SJCRH30 (cell line): ENCODE measurements around the gene DOK6. TPM values are rescaled to one million over a fixed set of nuclear protein-coding genes. Genes with fewer than 3 reads are reported as not detected.
"Not testable (repeated sequence)": the region's sequence is repeated elsewhere in the genome, so short reads cannot be mapped to it uniquely, and the experiment has no call there.

ENCODE experiments used
- DNase-seq, 2 experiments: peaks; one replicate each; pipeline ENCODE4 v3.0.0-alpha.2; 2015 to 2020
- H3K27ac ChIP-seq: fragments of 250-450 bp; sonication (Bioruptor Pico); 2 replicates; pipeline ENCODE4 v1.5.1; 2020; ENCODE audit warnings: mild to moderate bottlenecking, moderate library complexity
- H3K27me3 ChIP-seq: fragments of 250-450 bp; sonication (Bioruptor Pico); 2 replicates; pipeline ENCODE4 v1.5.1; 2020; ENCODE audit warnings: mild to moderate bottlenecking, moderate library complexity
- H3K36me3 ChIP-seq: fragments of 250-450 bp; sonication (Bioruptor Pico); 2 replicates; pipeline ENCODE4 v1.5.1; 2020; ENCODE audit warnings: mild to moderate bottlenecking, moderate library complexity
- H3K4me1 ChIP-seq: fragments of 250-450 bp; sonication (Bioruptor Pico); 2 replicates; pipeline ENCODE4 v1.5.1; 2020; ENCODE audit warnings: mild to moderate bottlenecking, moderate library complexity
- H3K4me3 ChIP-seq: fragments of 250-450 bp; sonication (Bioruptor Pico); 2 replicates; pipeline ENCODE4 v1.5.1; 2020; ENCODE audit warnings: mild to moderate bottlenecking, moderate library complexity
- H3K9me3 ChIP-seq: fragments of 250-450 bp; sonication (Bioruptor Pico); replicated peaks from 2 replicates; pipeline ENCODE4 v1.5.1; 2020; ENCODE audit warnings: mild to moderate bottlenecking, moderate library complexity
- total RNA-seq: library from RNA; depleted of rRNA; stranded (reverse); fragments of >200 nt; shearing (Covaris generic); gene quantifications from 2 replicates; pipeline ENCODE4 v1.2.3, GENCODE V29; 2014

The DOK6 gene
- total RNA-seq, 1 experiment from 2014 or later: 0.47 TPM

DNA sequence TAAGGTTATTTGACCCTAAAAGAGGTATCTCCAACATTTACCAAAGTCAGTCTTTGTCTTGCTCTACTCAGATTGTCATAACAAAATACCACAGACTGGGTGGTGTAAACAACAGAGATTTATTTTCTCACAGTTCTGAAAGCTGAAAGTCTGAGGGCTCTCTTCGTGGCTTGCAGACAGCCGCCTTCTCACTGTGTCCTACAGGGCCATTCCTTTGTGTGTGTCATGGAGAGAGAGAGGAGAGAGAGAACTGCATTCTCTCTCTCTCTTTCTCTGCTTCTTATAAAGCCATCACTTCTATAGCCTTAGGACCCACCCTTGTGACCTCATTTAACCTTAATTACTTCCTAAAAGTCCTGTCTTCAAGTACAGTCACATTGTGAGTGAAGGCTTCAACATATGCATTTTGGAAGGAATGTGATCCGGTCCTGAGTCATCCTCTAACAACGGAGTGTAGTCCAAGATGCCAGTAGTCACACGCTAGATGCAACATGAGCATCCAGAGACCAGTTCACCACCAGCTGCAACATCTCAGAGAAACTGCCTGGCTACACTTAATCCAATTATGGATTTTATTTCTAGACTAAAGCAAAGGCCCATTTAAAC, 416.8 kb downstream of the DOK6 start:
- peak in 1 of 2 experiments; percentile 2 for DNase-seq
- Histone ChIP-seq H3K4me3 (no peak overlapping the region), H3K9me3 (no peaks in the 10 kb centered on the region), H3K27me3 (no peaks in the 10 kb centered on the region), H3K4me1 (no peaks in the 10 kb centered on the region), H3K27ac (no peak overlapping the region), H3K36me3 (no peaks in the 10 kb centered on the region)

DNA sequence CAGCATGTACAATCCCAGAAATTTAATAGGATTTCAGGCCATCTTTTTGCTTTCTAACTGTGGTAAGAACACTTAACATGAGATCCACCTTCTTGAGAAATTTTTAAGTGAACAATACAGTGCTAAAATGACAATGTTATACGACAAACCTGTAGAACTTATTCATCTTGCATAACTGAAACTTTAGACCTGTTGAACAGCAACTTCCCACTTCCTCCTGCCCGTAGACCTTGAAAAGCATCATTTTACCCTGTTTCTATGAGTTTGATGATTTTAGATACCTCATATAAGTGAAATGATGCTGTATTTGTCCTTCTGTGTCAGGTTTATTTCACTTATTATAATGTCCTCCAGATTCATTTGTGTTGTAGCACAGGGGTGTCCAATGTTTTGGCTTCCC, 418.8 kb downstream of the DOK6 start:
- no peak overlapping the region for H3K27ac ChIP-seq
- H3K36me3 ChIP-seq: no peaks in the 10 kb centered on the region
- H3K4me3 ChIP-seq: no peak overlapping the region
- no peak for DNase-seq
- no peaks in the 10 kb centered on the region for H3K27me3 ChIP-seq
- no peaks in the 10 kb centered on the region for H3K4me1 ChIP-seq
- no peaks in the 10 kb centered on the region for H3K9me3 ChIP-seq

DNA sequence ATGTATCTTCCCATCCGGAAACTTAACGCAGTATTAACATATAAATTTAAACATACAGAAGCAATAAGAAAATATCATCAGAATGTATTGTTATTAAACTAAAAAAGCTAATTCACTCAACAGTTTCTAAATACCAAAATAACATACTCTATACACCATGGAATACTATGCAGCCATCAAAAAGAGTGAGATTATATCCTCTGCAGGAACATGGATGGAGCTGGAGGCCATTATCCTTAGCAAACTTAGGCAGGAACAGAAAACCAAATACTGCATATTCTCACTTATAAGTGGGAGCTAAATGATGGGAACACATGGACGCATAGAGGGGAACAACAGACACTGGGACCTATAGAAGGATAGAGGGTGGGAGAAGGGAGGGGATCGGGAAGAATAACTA, 419.9 kb downstream of the DOK6 start:
- Histone ChIP-seq H3K4me1 (no peaks in the 10 kb centered on the region), H3K36me3 (no peaks in the 10 kb centered on the region), H3K27me3 (no peaks in the 10 kb centered on the region), H3K27ac (no peak overlapping the region), H3K4me3 (no peak overlapping the region), H3K9me3 (no peaks in the 10 kb centered on the region)
- DNase-seq: no peak

DNA sequence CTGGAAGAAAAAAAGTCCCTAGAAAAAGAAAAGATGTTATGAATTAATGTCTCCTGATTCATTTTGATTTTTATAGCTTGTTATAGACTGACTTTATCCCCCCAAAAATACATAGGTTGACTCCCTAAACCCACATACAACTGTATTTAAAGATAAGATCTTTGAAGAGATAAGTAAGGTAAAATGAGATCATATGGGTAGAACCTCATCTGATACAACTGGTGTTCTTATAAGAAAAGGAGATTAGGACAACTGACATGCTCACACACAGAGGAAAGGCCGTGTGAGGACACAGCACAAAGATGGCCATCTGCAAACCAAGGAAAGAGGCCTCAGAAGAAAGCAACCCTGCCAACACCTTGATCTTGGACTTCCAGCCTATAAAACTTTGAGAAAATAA, 429.5 kb downstream of the DOK6 start:
- Histone ChIP-seq H3K4me3 (no peak overlapping the region), H3K4me1 (no peaks in the 10 kb centered on the region), H3K36me3 (no peaks in the 10 kb centered on the region), H3K9me3 (no peaks in the 10 kb centered on the region), H3K27me3 (no peaks in the 10 kb centered on the region), H3K27ac (no peak overlapping the region)
- no peak for DNase-seq

DNA sequence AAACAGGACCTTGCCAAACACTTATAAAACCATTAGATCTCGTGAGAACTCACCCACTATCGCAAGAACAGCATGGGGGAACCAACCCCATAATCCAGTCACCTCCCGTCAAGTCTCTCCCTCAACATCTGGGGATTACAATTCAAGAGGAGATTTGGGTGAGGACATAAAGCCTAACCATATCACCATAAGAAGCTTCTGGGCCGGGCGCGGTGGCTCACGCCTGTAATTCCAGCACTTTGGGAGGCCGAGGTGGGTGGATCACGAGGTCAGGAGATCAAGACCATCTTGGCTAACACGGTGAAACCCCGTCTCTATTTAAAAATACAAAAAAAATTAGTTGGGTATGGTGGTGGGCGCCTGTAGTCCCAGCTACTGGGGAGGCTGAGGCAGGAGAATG, 434.3 kb downstream of the DOK6 start:
- not testable (repeated sequence) for H3K36me3 ChIP-seq, H3K27me3 ChIP-seq, H3K27ac ChIP-seq, H3K4me3 ChIP-seq, H3K9me3 ChIP-seq, H3K4me1 ChIP-seq, DNase-seq

DNA sequence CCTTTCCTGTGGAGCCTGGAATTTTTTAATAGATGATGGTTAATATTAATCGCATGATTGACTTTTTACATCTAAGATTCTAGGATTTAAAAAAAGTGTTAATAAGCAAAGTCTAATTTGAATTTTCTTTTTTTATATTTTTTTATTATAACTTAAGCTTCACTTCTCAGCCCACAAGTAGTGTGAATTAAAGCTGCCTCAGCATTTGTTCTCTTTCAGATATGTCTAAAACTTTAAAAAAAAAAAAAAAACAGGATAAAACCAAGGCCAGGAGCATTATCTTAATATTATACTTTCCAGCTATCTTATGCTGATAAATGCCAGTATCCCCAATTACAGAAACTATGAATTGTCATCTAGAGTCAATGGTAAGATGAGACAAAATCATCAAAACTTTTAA, 437.3 kb downstream of the DOK6 start:
- no peaks in the 10 kb centered on the region for H3K9me3 ChIP-seq
- H3K27ac ChIP-seq: no peak overlapping the region
- no peaks in the 10 kb centered on the region for H3K36me3 ChIP-seq
- no peaks in the 10 kb centered on the region for H3K4me1 ChIP-seq
- H3K4me3 ChIP-seq: no peak overlapping the region
- no peak for DNase-seq
- no peaks in the 10 kb centered on the region for H3K27me3 ChIP-seq

DNA sequence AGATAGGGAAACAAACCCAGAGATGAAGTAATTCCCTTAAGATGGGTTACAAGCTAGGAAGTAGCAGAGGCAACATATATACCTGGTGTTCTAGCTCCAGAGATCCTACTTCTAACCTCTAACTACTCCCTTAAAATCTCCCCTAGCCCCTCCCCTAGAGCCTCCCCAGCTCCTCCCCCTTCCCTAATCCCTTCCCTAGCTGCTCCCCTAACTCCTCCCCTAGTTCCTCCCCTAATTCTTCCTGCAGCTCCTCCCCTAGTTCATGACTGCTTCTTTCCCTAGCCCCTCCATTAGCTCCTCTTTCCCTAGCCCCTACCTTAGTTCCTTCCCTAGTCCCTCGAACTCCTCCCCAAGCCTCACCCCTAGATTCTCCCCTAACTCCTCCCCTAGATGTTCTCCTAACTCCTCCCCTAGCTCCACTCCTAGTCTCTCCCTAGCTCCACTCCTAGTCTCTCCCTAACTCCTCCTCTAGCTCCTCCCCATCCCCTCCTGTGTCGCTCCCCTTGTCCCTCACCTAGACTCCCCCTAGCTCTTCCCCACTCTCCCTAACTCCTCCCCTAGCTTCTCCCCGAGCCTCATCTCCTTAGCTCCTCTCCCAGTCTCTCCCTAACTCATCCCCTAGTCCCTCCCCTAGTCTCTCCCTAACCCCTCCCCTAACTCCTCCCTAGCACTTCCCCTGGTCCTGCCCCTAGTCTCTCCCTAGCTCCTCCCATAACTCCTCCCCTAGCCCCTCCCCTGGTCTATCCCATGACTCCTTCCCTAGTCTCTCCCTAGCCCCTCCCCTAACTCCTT, 438.1 kb downstream of the DOK6 start:
- Histone ChIP-seq H3K4me1 (no peaks in the 10 kb centered on the region), H3K36me3 (no peaks in the 10 kb centered on the region), H3K9me3 (no peaks in the 10 kb centered on the region), H3K27ac (no peak overlapping the region), H3K4me3 (no peak overlapping the region), H3K27me3 (no peaks in the 10 kb centered on the region)
- DNase-seq: peak; percentile 49 to 60

DNA sequence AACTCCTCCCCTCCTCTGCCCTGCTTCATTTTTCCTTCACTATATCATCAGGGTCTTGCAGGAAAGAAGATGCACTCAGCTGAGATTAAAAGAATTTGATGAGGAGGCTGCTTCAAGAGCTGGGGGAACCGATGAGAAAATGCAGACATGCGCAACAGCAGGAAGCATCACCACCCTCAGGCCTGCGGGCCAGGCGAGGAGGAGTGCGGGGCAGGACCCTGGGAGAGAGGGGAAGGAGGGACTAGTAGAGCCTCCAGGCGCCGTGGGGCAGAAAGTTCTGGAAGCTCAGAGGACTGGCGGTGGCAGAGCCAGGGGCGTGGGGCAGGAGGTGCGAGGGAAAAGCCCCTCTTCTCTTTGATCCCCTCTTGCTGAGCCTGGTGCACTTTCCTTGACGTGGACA, 438.8 kb downstream of the DOK6 start:
- Histone ChIP-seq H3K36me3 (no peaks in the 10 kb centered on the region), H3K4me3 (no peak overlapping the region), H3K4me1 (no peaks in the 10 kb centered on the region), H3K27ac (no peak overlapping the region), H3K27me3 (no peaks in the 10 kb centered on the region), H3K9me3 (no peaks in the 10 kb centered on the region)
- DNase-seq: no peak

DNA sequence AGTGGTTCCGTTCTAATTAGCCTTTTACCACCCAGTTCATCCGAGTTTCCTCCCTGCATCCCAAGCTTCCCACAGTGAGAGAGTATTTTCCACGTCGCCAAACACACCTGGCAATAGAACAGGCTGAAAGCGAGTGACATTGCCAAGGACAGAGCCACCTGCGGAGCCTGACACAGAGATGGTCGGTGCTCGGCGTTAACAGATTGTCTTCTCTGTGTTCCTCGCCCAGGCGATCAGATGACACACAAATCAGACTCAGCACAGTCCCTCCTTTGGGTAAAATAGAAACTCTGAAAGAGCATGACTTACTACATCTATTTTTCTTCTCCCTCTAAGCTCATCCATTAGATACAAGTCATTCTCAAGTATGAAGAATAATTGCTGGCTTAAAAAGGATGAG, 439.3 kb downstream of the DOK6 start:
- H3K4me3 ChIP-seq: no peak overlapping the region
- no peak overlapping the region for H3K27ac ChIP-seq
- no peak for DNase-seq
- no peaks in the 10 kb centered on the region for H3K27me3 ChIP-seq
- H3K4me1 ChIP-seq: no peaks in the 10 kb centered on the region
- no peaks in the 10 kb centered on the region for H3K36me3 ChIP-seq
- no peaks in the 10 kb centered on the region for H3K9me3 ChIP-seq

DNA sequence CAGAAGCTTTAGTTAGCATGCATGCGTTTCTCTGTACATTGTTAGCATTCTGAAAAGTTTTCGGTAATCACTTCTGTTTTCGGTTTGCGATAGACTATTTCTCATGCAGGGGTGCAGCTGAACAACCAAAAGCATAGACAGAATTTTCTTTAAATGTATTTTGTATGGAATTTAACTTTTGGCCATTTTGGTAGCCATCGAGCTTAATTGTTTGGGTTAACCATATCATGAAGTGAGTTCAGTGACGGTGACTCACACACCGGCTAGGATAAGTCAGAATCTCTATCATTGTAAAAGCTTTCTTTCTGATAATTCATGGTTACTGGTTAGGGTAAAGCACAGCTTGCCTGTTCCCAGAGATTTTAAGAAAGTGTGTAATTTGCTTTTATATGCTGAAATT, 439.8 kb downstream of the DOK6 start:
- DNase-seq: no peak
- H3K27ac ChIP-seq: no peak overlapping the region
- no peak overlapping the region for H3K4me3 ChIP-seq

DNA sequence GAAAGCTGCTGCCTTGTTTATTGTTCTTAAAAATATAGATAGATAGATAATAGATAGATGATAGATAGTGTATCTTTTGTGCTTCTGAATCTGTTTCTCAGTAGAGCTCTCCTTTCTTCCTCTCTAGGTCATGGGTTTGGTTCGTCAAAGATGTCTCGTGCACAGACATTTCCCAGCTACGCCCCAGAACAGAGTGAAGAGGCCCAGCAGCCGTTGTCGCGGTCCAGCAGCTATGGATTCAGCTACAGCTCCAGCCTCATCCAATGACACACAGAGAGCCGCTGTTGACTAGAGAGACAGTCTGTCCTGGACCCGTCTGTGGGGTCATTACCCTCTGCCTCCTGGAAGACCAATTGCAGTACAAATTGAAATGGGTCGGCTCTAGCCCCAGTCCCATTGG, 440.4 kb downstream of the DOK6 start:
- no peak for DNase-seq
- no peak overlapping the region for H3K27ac ChIP-seq
- H3K9me3 ChIP-seq: no peaks in the 10 kb centered on the region
- H3K27me3 ChIP-seq: no peaks in the 10 kb centered on the region
- no peaks in the 10 kb centered on the region for H3K36me3 ChIP-seq
- H3K4me3 ChIP-seq: no peak overlapping the region
- no peaks in the 10 kb centered on the region for H3K4me1 ChIP-seq

More for the DNA sequence above, 439.8 kb downstream of the DOK6 start:
- Histone ChIP-seq H3K36me3 (no peaks in the 10 kb centered on the region), H3K4me1 (no peaks in the 10 kb centered on the region), H3K27me3 (no peaks in the 10 kb centered on the region), H3K9me3 (no peaks in the 10 kb centered on the region)

DNA sequence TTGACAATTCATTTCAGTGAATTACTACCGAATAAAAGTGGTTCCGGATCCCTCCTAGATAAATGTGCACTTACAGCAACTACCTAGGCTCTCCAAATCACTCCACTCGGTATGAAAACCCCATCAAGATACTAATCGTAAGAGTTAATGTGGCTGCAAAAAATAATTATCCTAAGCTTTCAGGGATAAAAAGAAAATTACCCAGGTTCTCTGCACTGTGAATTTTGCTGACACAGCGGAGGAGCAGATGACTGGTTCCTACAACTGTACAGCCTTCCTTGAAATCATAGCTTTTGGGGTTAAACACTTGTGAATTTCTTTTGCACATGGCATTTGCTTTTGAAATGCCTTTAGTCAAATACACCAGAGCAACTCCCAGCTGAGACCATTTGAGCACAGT, 442.3 kb downstream of the DOK6 start:
- no peak overlapping the region for H3K4me3 ChIP-seq
- H3K4me1 ChIP-seq: no peaks in the 10 kb centered on the region
- no peaks in the 10 kb centered on the region for H3K27me3 ChIP-seq
- H3K9me3 ChIP-seq: no peaks in the 10 kb centered on the region
- DNase-seq: no peak
- H3K27ac ChIP-seq: no peak overlapping the region
- H3K36me3 ChIP-seq: no peaks in the 10 kb centered on the region

DNA sequence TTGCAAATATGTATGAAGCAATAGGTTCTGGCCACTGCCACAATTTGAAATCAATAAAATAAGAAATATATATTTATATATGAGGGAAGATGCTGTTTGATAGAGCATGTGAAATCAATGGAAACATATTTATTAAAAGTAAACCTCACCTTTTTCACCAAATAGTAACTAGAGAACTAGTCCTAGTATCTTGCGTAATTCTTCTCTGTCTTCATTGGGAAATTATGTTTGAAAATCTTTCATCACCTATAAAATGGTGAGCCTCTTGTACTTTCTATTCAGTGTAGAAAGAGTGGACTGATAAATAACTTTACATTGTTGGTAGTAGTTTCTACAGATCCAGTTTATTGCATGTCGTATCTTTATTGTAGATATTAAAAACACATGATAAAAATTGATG, 444.0 kb downstream of the DOK6 start:
- Histone ChIP-seq H3K4me3 (no peak overlapping the region), H3K27ac (no peak overlapping the region), H3K9me3 (no peaks in the 10 kb centered on the region), H3K4me1 (no peaks in the 10 kb centered on the region), H3K36me3 (no peaks in the 10 kb centered on the region), H3K27me3 (no peaks in the 10 kb centered on the region)
- no peak for DNase-seq

DNA sequence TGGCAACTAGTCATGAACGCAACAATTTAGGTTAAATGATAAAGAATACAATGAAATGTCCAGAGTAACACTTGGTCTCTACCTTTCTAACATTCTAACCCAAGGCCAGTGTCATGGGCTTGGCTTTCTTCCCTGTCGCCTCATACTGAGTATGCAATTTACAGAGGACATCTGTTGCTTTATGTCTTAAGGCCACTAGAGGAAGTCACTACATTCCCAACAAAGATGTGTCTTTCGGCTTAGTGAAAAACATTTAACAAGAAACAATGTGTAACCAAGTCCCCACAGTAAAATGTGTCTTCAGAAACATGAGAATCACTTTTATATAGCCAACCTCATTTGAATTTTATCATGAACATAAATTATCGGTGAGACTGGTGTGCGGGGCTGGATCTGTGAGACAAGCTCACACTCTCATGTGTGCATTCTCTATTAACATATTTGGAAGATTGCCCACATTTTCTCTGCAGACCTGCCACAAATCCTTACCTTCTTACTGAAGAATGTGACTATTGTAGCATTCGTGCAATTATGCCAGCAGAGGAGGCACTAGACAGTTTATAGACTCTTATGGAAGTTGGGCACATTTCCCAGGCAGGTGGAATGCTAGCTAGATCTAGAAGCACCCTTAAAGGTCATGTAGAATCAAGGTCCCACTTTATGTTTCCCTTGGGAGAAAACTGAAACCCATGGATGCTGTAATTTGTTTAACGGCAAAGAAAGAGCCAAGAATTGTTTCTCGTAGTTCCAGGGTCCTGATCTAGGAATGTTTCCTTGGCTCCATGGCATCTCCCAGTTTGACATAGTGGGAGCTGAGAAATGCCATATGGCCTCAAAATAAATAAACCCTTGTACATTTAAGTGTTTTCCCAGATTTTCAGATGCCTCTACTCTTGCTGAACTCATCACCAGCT, 445.2 kb downstream of the DOK6 start:
- H3K4me3 ChIP-seq: no peak overlapping the region
- peak in 1 of 2 experiments; percentile 14 for DNase-seq
- H3K27ac ChIP-seq: no peak overlapping the region
- no peaks in the 10 kb centered on the region for H3K9me3 ChIP-seq
- no peaks in the 10 kb centered on the region for H3K4me1 ChIP-seq
- H3K27me3 ChIP-seq: no peaks in the 10 kb centered on the region
- H3K36me3 ChIP-seq: no peaks in the 10 kb centered on the region

DNA sequence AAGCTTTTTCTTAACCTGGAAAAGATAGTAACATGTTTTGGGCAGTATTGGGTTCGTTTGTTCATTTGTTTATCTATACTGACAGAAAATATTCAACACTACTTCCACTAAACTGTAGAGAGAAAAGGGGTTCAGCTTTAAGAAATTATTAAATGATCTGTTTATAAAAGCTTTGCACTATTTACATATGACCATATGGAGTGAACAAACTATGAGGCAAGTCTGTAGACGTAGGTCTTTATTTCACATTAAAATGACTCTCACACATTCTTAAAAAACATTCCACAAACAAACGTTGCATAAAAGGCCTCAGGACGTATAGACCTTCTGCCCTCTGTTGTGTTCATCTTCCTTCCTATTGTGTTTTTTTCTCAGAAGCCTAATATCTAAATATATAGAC, 452.4 kb downstream of the DOK6 start:
- Histone ChIP-seq H3K36me3 (no peaks in the 10 kb centered on the region), H3K4me1 (no peaks in the 10 kb centered on the region), H3K27me3 (no peaks in the 10 kb centered on the region), H3K4me3 (no peak overlapping the region), H3K9me3 (no peaks in the 10 kb centered on the region), H3K27ac (no peak overlapping the region)
- DNase-seq: no peak
